Common myeloid progenitor, CD34-positive (primary cell): ENCODE data around the gene SETD6.

Experiments used
- CTCF ChIA-PET: fragments of 350-600 bp; sonication (Branson Sonifier 250); formaldehyde crosslinking; loops from one replicate; lab custom pipeline; 2021; ENCODE audit warnings: antibody characterized with exemption; lab: Charles Lee
- POLR2A ChIA-PET: fragments of 350-600 bp; sonication (Branson Sonifier 250); formaldehyde crosslinking; loops from one replicate; lab custom pipeline; 2021; ENCODE audit warnings: antibody characterized with exemption; lab: Charles Lee
- DNase-seq, 3 donors: peaks; one replicate each; pipeline versions ENCODE4 v3.0.0 to v3.0.0-alpha.2; 2013
- H3K27ac ChIP-seq, 2 experiments: 1 replicate in 1 of 2; 2 replicates in 1 of 2; pipeline ENCODE4 v1.7.0; 2013; ENCODE audit warnings: inconsistent platforms in 2 of 2, low read length in 2 of 2, mild to moderate bottlenecking in 2 of 2, low read depth in 1 of 2, moderate library complexity in 1 of 2; ENCODE audit not compliant: severe bottlenecking in 2 of 2, insufficient read depth in 1 of 2, poor library complexity in 1 of 2
- H3K27me3 ChIP-seq, 5 experiments: replicated peaks in 2 of 5; 1 replicate in 3 of 5; 2 replicates in 2 of 5; pipeline versions ENCODE4 v1.6.1 to v1.7.0; 2013; ENCODE audit warnings: low read length in 4 of 5, mild to moderate bottlenecking in 2 of 5, moderate library complexity in 2 of 5, inconsistent platforms in 1 of 5; ENCODE audit not compliant: insufficient read depth in 5 of 5, control insufficient read depth in 4 of 5
- H3K36me3 ChIP-seq, 4 experiments: 1 replicate in 2 of 4; 2 replicates in 2 of 4; pipeline versions ENCODE4 v1.6.1 to v1.7.0; 2013; ENCODE audit warnings: low read length in 3 of 4, control low read depth in 1 of 4, mild to moderate bottlenecking in 1 of 4; ENCODE audit not compliant: control insufficient read depth in 4 of 4, insufficient read depth in 4 of 4
- H3K4me1 ChIP-seq, 4 experiments: 1 replicate in 3 of 4; 2 replicates in 1 of 4; pipeline versions ENCODE4 v1.6.1 to v1.7.1; 2013; ENCODE audit warnings: low read length in 3 of 4, mild to moderate bottlenecking in 3 of 4, control low read depth in 1 of 4, inconsistent platforms in 1 of 4, moderate library complexity in 1 of 4; ENCODE audit not compliant: control insufficient read depth in 4 of 4, insufficient read depth in 4 of 4; ENCODE audit errors: control extremely low read depth in 1 of 4
- H3K4me3 ChIP-seq, 7 experiments: 1 replicate in 4 of 7; 2 replicates in 3 of 7; pipeline versions ENCODE4 v1.5.1 to v1.7.0; 2013; ENCODE audit warnings: mild to moderate bottlenecking in 7 of 7, low read length in 6 of 7, moderate library complexity in 6 of 7, inconsistent platforms in 2 of 7, low read depth in 2 of 7, control low read depth in 1 of 7; ENCODE audit not compliant: insufficient read depth in 4 of 7, control insufficient read depth in 1 of 7; ENCODE audit errors: extremely low read depth in 1 of 7
- H3K9me3 ChIP-seq, 5 experiments: 1 replicate in 4 of 5; 2 replicates in 1 of 5; pipeline versions ENCODE4 v1.6.1 to v1.7.1; 2013; ENCODE audit warnings: low read length in 4 of 5, mild to moderate bottlenecking in 2 of 5, inconsistent platforms in 1 of 5, low read depth in 1 of 5, moderate library complexity in 1 of 5; ENCODE audit not compliant: control insufficient read depth in 4 of 5, insufficient read depth in 2 of 5; ENCODE audit errors: control extremely low read depth in 1 of 5
- WGBS: methylation state at CpG from one replicate; pipeline ENCODE4 v1.1.5; 2013; ENCODE audit not compliant: insufficient coverage; 5-methylcytosine and 5-hydroxymethylcytosine counted together

Gene SETD6

GRCh38 chr16:58519707-58520106, 4.4 kb downstream of the SETD6 start:
- Histone ChIP-seq H3K9me3 (no peaks in the 10 kb centered on the region), H3K27ac (no peak overlapping the region), H3K27me3 (no peaks in the 10 kb centered on the region), H3K4me1 (peaks cover 0 to 15% (median 12%) of the 10 kb centered on the region in 4 experiments), H3K4me3 (no peak overlapping the region), H3K36me3 (peaks cover 25 to 75% (median 56%) of the 10 kb centered on the region in 4 experiments)
- CTCF ChIA-PET = interaction anchor here (0.5 to 3.3 kb wide), 7 partner anchors 8 to 141 kb away, joined by 3 to 12 read pairs (median 4); no protein-coding TSS in a partner anchor
- DNase-seq = no peak
- POLR2A ChIA-PET = interaction anchor here (0.6 kb wide), 1 partner anchor 345 kb away, joined by 3 read pairs; no protein-coding TSS in a partner anchor

DNA sequence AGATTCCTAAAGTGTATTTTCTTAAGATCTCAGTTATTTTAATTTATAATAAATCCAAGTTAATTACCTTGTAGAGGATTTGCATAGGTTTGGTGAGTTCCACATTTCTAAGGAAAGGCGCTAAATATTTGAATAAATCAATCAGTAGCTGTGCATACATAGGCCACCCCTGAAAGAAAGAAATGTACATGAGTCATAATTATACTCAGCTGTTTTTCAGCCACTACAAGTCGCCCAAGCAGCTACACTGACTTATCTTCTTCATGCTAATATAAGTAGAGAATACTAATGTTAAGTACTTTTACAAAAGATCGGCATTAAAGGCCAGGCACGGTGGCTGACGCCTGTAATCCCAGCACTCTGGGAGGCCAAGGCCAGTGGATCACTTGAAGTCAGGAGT, 14.9 kb downstream of the SETD6 start:
- peaks cover 34 to 90% (median 69%) of the 10 kb centered on the region in 4 experiments for H3K36me3 ChIP-seq
- DNase-seq = no peak
- H3K4me3 ChIP-seq = no peak overlapping the region
- POLR2A ChIA-PET = no interaction called here
- no peak overlapping the region for H3K27ac ChIP-seq
- 96% methylated on average over 3 of the region's 5 CpGs for WGBS
- CTCF ChIA-PET = interaction anchor here (0.9 to 1.2 kb wide), 2 partner anchors 13 to 31 kb away, joined by 3 read pairs; no protein-coding TSS in a partner anchor
- no peaks in the 10 kb centered on the region for H3K27me3 ChIP-seq
- no peaks in the 10 kb centered on the region for H3K9me3 ChIP-seq
- no peaks in the 10 kb centered on the region for H3K4me1 ChIP-seq

DNA sequence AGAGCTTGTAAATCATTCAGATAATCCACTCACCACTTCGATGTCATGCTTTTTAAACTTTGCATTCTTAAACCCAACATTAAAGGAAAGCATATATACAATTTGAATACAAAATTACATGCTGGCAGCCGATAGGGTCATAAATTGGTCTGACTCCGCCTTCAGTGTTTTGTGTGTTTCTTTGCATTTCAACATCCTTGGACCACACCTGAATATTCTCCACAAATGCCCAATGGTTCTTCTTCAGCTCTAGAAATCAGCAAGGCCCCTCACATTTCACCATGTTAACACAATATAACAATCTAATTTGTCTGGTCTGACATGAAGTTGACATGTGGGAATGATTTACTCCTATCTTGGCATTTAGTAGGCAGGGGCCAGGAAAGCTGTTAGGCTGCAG, 17.1 kb downstream of the SETD6 start:
- POLR2A ChIA-PET = no interaction called here
- DNase-seq = no peak
- CTCF ChIA-PET = interaction anchor here (1.4 kb wide), 1 partner anchor 12 kb away, joined by 3 read pairs; no protein-coding TSS in a partner anchor
- no peaks in the 10 kb centered on the region for H3K27me3 ChIP-seq
- no peaks in the 10 kb centered on the region for H3K4me1 ChIP-seq
- H3K4me3 ChIP-seq = no peak overlapping the region
- H3K36me3 ChIP-seq = peaks cover 34 to 92% (median 67%) of the 10 kb centered on the region in 4 experiments
- H3K27ac ChIP-seq = no peak overlapping the region
- WGBS = 100% methylated on average over 2 of the region's 3 CpGs
- H3K9me3 ChIP-seq = no peaks in the 10 kb centered on the region

- POLR2A ChIA-PET = no interaction called here
- Histone ChIP-seq H3K27me3 (no peaks in the 10 kb centered on the region), H3K4me1 (no peaks in the 10 kb centered on the region), H3K4me3 (no peak overlapping the region), H3K36me3 (peaks cover 44 to 92% (median 68%) of the 10 kb centered on the region in 4 experiments), H3K9me3 (no peaks in the 10 kb centered on the region), H3K27ac (no peak overlapping the region)
- no peak for DNase-seq
- WGBS = 95% methylated on average over 12 of the region's 14 CpGs
- CTCF ChIA-PET = interaction anchor here (0.7 kb wide), 1 partner anchor 14 kb away, joined by 3 read pairs; no protein-coding TSS in a partner anchor
These were observed 18.6 kb downstream of the SETD6 start for GRCh38 chr16:58533751-58534470.

DNA sequence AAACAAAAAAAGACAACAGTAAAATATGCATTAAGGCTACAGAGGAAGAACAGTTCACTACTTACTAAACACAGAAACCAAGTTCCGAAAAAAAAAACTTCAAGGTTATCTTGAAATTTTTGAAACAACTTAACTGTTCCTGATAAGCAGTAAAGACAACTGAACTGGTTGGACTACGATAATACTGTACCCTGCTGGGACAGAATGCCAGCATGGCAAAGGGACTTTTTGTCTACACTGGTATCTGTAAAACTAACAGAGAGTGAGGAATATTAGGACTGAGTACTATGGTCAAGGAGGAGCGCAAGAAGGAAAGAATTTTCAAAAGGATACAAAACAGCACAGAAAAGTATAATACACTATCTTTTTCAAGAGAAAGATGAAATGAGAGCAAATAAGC, 19.8 kb downstream of the SETD6 start:
- H3K9me3 ChIP-seq = no peaks in the 10 kb centered on the region
- H3K4me3 ChIP-seq = no peak overlapping the region
- no peaks in the 10 kb centered on the region for H3K27me3 ChIP-seq
- ChIA-PET CTCF (no interaction called here), POLR2A (interaction anchor here (0.6 kb wide), 1 partner anchor 32 kb away, joined by 3 read pairs; no protein-coding TSS in a partner anchor)
- H3K27ac ChIP-seq = no peak overlapping the region
- H3K36me3 ChIP-seq = peaks cover 42 to 94% (median 70%) of the 10 kb centered on the region in 4 experiments
- WGBS = 100% methylated on average over 2 of the region's 3 CpGs
- no peaks in the 10 kb centered on the region for H3K4me1 ChIP-seq
- no peak for DNase-seq

DNA sequence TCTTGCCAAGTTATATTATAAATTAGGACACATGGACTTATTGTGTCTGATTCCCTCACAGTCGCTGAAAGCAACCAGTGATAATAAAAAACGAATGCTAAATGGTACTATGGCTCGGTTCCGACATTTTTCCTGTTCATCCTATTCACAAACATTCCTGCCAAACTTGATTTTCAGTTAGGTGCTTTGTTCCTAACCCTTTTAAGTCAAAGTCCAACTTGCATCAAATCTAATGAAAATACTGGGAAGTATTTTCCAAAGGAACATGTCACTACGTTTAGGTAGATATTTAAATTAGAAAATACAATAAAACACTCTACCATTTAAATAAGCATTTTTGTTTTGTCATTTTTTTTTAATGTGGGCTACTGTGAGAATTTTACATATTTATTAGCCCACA, 21.0 kb downstream of the SETD6 start:
- H3K27ac ChIP-seq = no peak overlapping the region
- WGBS = 97% methylated on average over 4 of the region's 5 CpGs
- no peaks in the 10 kb centered on the region for H3K4me1 ChIP-seq
- POLR2A ChIA-PET = no interaction called here
- DNase-seq = no peak
- CTCF ChIA-PET = interaction anchor here (1.3 kb wide), 1 partner anchor 24 kb away, joined by 3 read pairs; no protein-coding TSS in a partner anchor
- peaks cover 43 to 92% (median 67%) of the 10 kb centered on the region in 4 experiments for H3K36me3 ChIP-seq
- no peaks in the 10 kb centered on the region for H3K9me3 ChIP-seq
- no peaks in the 10 kb centered on the region for H3K27me3 ChIP-seq
- no peak overlapping the region for H3K4me3 ChIP-seq
